SU-DHL-6 (cell line): Measurements from ENCODE around the gene FAT1.

Experiments used
- CTCF ChIP-seq: fragments of 200-600 bp; sonication (generic); IDR thresholded peaks from one replicate; pipeline ENCODE4 v1.5.1; 2017; ENCODE audit warnings: antibody characterized with exemption, mild to moderate bottlenecking, low read length, moderate library complexity; ENCODE audit not compliant: insufficient read depth, poor library complexity, severe bottlenecking
- EZH2phosphoT487 ChIP-seq: fragments of 200-600 bp; sonication (generic), shearing (Covaris generic); conservative IDR thresholded peaks from 2 replicates; pipeline ENCODE4 v1.6.1; 2018; ENCODE audit warnings: mild to moderate bottlenecking, antibody characterized with exemption, low read length, moderate library complexity, mixed read lengths

GRCh38 chr4:186584912-186585311, 138.7 kb downstream of the FAT1 start:
- no peak for TF ChIP-seq CTCF
- TF ChIP-seq EZH2phosphoT487: no peak
